NOMO-1 treated with dmso at 0.1 percent for 144 hours (cell line): ENCODE measurements around the gene PEAR1.

ENCODE experiments used
- DNase-seq: peaks from one replicate; lab custom pipeline; 2025; ENCODE audit not compliant: unreplicated experiment; lab: John Stamatoyannopoulos, UW

The PEAR1 gene

GRCh38 chr1:156898971-156899664 is 5.6 kb downstream of the PEAR1 start:
- no peak for DNase-seq

DNA sequence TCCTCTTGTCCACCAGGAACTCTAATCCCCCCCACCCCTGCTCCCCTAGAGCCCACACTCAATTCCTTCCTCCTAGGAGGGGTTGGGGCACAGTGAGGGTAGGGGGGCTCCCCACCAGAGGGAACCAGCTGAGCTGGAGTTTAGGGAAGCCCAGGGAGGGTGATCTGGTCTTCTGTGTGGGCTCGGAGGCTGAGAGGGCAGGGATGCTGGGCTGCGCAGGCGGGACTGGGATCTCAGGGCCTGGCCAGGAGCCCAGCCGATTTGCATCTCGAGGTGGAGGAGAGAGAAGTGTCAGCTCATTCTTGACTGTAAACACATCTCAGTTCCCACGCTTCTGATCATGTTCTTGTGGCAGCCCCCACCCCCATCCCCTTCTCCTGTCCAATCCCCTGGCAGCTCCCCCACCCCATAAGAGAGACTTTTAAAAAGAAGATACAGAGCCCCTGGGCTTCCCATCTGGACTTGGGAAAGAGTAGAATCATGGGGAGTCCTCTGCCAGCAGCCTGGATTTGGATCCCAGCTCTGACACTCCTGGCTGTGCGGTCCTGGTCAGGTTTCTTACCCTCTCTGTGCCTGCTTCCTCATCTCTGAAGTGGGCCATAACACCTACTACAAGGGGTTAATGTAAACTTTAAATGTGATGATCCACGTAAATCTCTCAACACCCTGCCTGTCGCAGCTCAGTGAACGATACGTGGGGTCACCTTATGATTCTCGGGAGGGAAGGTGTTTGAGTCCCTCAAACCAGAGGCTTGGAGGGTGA is 6.6 kb downstream of the PEAR1 start:
- DNase-seq: no peak

GRCh38 chr1:156900896-156901589 is 7.5 kb downstream of the PEAR1 start:
- no peak for DNase-seq

DNA sequence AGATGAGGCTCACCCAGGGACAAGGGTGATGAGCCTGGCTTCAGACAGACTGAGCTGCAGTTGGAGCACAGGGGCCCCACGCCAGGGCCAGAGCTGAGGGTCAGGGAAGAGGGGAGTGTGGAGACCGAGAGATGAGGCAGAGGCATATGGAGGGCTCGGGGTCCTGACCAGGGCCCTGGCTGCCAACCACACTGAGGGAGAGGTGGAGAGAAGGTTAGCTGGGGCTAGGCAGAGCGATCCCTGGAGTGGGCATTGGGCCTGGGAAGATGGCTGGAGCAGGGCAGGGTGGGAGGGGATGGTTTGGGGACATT is 8.0 kb downstream of the PEAR1 start:
- DNase-seq: no peak

GRCh38 chr1:156901966-156902915 is 8.7 kb downstream of the PEAR1 start:
- no peak for DNase-seq

- DNase-seq: no peak
Measured at GRCh38 chr1:156903328-156904091, 10.0 kb downstream of the PEAR1 start.

- no peak for DNase-seq
Measured at GRCh38 chr1:156904187-156904959, 10.9 kb downstream of the PEAR1 start.

- DNase-seq: no peak
Measured at GRCh38 chr1:156905176-156905575, 11.7 kb downstream of the PEAR1 start.

DNA sequence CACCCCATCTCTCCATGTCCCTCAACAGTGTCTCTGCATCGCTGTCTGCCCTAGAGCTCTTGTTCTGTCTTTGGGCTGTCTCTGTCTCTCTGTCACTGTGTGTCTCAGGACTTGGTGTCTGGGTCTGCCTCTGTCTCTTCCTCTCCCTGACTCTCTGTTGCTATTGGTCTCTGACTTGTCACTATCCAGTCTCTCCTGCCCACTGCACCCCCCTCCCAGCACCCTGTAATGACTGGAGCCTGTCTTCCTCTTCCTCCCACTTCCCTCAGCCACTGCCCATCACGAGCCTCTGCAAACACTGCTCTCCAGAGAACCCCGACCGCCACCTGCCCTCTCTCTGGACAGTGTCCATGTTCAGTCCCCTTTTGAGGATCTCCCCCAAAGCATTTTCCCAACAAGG is 12.1 kb downstream of the PEAR1 start:
- DNase-seq: no peak

GRCh38 chr1:156906206-156906906 is 12.8 kb downstream of the PEAR1 start:
- DNase-seq: no peak

DNA sequence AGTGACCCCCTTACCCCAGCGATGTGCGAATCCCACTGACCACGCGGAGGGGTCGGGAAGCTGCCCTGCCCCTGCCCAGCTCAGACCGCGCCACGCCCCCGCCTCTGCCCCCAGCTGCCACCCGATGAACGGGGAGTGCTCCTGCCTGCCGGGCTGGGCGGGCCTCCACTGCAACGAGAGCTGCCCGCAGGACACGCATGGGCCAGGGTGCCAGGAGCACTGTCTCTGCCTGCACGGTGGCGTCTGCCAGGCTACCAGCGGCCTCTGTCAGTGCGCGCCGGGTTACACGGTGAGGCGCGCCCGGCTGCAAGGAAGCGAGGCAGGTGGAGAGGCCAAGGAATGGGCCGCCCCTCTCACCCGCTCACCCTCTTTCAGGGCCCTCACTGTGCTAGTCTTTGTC is 15.0 kb downstream of the PEAR1 start:
- DNase-seq: no peak

DNA sequence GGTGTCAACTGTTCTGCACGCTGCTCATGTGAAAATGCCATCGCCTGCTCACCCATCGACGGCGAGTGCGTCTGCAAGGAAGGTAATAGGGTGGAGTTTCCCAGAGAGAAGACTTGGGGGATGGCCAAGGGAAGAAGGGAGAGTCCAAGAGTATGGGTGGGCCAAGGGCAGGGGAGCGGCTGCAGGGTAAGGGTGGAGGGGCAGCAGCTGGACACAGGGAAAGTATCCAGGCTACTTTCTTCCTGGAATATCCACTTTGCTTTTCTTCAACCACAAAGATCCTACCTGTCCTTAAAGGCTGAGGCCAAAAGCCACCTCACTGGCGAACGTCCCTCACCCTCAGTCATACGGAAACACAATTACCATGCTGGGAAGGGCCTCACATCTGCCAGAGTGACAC is 15.4 kb downstream of the PEAR1 start:
- DNase-seq: no peak

DNA sequence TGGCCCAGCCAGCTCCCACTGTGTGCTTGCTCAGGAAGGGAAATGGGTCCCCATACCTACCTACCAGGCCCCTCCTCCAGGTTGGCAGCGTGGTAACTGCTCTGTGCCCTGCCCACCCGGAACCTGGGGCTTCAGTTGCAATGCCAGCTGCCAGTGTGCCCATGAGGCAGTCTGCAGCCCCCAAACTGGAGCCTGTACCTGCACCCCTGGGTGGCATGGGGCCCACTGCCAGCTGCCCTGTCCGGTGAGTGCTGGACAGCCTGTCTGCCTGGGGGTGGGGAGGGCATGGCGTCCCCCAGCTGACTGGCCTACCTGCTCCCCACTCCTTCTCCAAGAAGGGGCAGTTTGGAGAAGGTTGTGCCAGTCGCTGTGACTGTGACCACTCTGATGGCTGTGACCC is 16.2 kb downstream of the PEAR1 start:
- no peak for DNase-seq

DNA sequence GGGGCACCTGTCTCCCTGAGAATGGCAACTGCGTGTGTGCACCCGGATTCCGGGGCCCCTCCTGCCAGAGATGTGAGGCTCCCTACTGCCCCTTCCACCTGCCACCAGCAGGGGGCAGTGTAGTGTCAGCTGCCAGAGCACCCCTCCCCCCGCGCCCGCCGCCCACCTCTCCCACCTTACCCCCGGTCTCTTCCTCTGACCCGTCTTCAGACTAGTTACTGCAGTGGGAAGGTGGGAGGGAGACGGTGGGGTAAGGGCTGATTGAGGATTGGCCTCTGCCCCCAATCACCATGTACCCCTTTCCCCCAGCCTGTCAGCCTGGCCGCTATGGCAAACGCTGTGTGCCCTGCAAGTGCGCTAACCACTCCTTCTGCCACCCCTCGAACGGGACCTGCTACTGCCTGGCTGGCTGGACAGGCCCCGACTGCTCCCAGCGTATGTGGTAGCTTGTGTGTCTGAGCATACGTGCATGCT is 16.8 kb downstream of the PEAR1 start:
- DNase-seq: no peak

DNA sequence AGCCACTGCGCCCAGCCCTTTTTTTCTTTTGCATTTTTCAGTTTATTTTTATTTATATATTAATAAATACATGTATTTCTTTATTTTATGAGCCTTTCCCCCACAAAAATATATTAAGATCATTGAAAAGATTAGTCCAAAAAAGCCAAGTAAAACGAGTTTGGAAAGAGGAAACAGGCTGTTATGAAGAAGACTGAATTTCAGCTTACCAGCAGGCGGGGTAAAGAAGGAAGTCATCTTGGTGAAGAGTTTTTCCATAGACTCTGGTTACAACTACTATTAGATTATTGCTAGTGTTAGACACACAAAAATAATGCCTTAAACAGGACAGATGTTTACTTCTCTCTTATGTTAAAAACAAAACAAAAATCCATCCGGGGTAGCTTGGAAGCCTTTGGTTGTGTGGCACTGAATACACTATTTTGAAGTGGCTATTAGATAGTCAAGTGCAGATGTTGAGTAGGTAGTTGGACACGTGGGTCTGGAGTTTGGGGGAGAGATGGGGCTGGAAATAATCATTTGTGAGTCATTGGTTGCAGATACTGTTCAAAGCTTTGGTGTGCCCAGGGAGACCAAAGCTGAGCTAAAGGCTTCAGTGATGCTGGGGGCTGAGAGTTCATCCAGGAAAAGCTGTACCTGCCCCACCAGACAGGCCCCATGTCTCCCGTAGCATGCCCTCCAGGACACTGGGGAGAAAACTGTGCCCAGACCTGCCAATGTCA is 18.2 kb downstream of the PEAR1 start:
- peak; percentile 42 for DNase-seq

GRCh38 chr1:156912310-156912709 is 18.8 kb downstream of the PEAR1 start:
- DNase-seq: no peak

GRCh38 chr1:156912861-156913808 is 19.6 kb downstream of the PEAR1 start:
- DNase-seq: no peak
